Measurements from ENCODE around the gene KRT86. TPM values are rescaled to one million over a fixed set of nuclear protein-coding genes. Genes with fewer than 3 reads are reported as not detected.
A peak's percentile ranks its signal among the peaks of the same experiment; 100 is the strongest.
"Not testable (repeated sequence)": the region's sequence is repeated elsewhere in the genome, so short reads cannot be mapped to it uniquely, and the experiment has no call there.

Gene KRT86
- polyA plus RNA-seq, 2 donors, result 0.04 to 0.10 TPM

DNA sequence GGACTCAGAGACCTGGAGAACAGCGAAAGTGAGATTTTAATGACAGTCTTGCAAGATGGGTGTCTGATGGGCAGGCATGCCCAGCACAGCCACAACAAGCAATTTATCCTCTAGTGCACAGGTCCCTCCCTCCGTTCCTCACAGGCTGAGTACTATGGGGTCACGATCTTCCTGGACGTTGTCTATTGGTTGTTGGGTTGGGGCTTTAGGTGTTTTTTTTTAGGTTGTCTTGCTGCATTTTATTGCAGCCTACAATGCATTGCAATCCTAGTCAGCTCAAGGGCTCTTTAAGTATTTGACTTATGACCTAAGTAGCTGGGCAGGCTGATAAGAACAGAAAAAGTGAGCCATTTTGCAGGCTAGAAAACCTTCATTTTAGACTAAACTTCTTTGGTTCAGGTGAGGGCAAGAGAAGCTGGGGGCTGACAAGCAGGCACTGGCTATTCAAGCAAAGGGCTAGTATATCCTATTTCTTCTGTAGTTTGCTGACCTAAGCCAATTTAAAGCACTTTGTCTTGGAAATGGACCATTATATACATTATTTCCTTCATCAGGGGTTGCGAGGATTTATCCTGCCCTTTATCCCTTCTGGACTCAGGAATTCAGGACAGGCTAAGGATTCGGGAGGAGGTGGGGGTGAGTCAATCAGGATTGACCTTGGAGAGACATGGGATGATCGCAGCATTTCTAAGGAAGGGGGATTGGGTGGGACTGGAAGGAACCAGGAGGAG lies 35.4 kb upstream of the KRT86 start:
- Histone ChIP-seq H3K9me3 (ENCODE audit: control insufficient read depth in 2 of 2, insufficient read depth in 1 of 2, low read depth in 1 of 2, low read length in 1 of 2) (no peaks in the 10 kb centered on the region), H3K27me3 (ENCODE audit: control insufficient read depth in 1 of 2, insufficient read depth in 2 of 2, low read length in 2 of 2) (no peaks in the 10 kb centered on the region), H3K36me3 (ENCODE audit: control insufficient read depth in 2 of 2, insufficient read depth in 2 of 2, low read length in 1 of 2) (peaks cover 0 to 1% of the 10 kb centered on the region in 2 donors), H3K4me1 (ENCODE audit: control insufficient read depth in 2 of 2, insufficient read depth in 2 of 2, low read length in 1 of 2) (peaks cover 6 to 22% of the 10 kb centered on the region in 2 donors), H3K27ac (ENCODE audit: low read depth in 2 of 2, low read length in 1 of 2) (no peak overlapping the region), H3K4me3 (ENCODE audit: low read depth in 1 of 2, low read length in 2 of 2) (no peak overlapping the region)
- WGBS, 2 donors, result 90 to 92% methylated on average over 7 of the region's 7 CpGs

- no peak overlapping the region for H3K4me3 ChIP-seq (ENCODE audit: low read depth in 1 of 2, low read length in 2 of 2)
- H3K36me3 ChIP-seq (ENCODE audit: control insufficient read depth in 2 of 2, insufficient read depth in 2 of 2, low read length in 1 of 2), result peaks cover 0 to 1% of the 10 kb centered on the region in 2 donors
- WGBS, 2 donors, result 57 to 63% methylated on average over 2 of the region's 2 CpGs
- H3K4me1 ChIP-seq (ENCODE audit: control insufficient read depth in 2 of 2, insufficient read depth in 2 of 2, low read length in 1 of 2), result peaks cover 9 to 27% of the 10 kb centered on the region in 2 donors
- no peak overlapping the region for H3K27ac ChIP-seq (ENCODE audit: low read depth in 2 of 2, low read length in 1 of 2)
- no peaks in the 10 kb centered on the region for H3K9me3 ChIP-seq (ENCODE audit: control insufficient read depth in 2 of 2, insufficient read depth in 1 of 2, low read depth in 1 of 2, low read length in 1 of 2)
- no peaks in the 10 kb centered on the region for H3K27me3 ChIP-seq (ENCODE audit: control insufficient read depth in 1 of 2, insufficient read depth in 2 of 2, low read length in 2 of 2)
Observed at GRCh38 chr12:52239767-52240166, 34.7 kb upstream of the KRT86 start.

GRCh38 chr12:52240247-52240646 lies 34.2 kb upstream of the KRT86 start:
- not testable (repeated sequence) for H3K36me3 ChIP-seq (ENCODE audit: control insufficient read depth in 2 of 2, insufficient read depth in 2 of 2, low read length in 1 of 2); H3K4me3 ChIP-seq (ENCODE audit: low read depth in 1 of 2, low read length in 2 of 2); H3K27ac ChIP-seq (ENCODE audit: low read depth in 2 of 2, low read length in 1 of 2); H3K27me3 ChIP-seq (ENCODE audit: control insufficient read depth in 1 of 2, insufficient read depth in 2 of 2, low read length in 2 of 2); H3K9me3 ChIP-seq (ENCODE audit: control insufficient read depth in 2 of 2, insufficient read depth in 1 of 2, low read depth in 1 of 2, low read length in 1 of 2)
- peaks cover 9 to 30% of the 10 kb centered on the region in 2 donors for H3K4me1 ChIP-seq (ENCODE audit: control insufficient read depth in 2 of 2, insufficient read depth in 2 of 2, low read length in 1 of 2)
- 71 to 78% methylated on average over 6 of the region's 6 CpGs for WGBS, 2 donors

DNA sequence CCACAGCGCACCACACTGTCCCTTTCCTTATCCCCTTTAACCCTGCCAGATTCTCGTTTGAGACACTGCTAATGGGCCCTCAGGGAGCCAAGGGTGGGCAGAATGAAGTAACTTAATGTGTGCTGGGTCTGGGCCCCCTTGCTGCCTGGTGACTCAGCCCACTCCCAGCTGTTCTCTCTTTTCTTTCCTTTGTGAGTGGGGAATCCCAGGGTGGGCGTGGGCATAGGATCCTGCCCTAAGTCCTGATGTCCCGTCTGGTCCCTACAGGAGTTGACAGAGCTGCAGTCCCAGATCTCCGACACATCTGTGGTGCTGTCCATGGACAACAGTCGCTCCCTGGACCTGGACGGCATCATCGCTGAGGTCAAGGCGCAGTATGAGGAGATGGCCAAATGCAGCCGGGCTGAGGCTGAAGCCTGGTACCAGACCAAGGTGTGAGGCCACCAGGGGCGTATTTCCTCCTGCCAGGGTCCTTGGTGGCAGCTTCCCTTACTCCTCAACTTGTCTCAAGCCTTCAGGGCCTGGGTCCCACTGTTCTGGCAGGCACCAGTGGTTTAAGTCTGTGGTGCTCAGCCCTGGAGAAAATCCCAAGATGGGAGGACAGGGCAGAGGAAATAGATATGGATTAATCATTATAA lies 33.1 kb upstream of the KRT86 start:
- peaks cover 9 to 35% of the 10 kb centered on the region in 2 donors for H3K4me1 ChIP-seq (ENCODE audit: control insufficient read depth in 2 of 2, insufficient read depth in 2 of 2, low read length in 1 of 2)
- H3K27ac ChIP-seq (ENCODE audit: low read depth in 2 of 2, low read length in 1 of 2), result no peak overlapping the region
- 78 to 84% methylated on average over 11 of the region's 11 CpGs for WGBS, 2 donors

GRCh38 chr12:52242442-52243258 lies 31.8 kb upstream of the KRT86 start:
- H3K36me3 ChIP-seq (ENCODE audit: control insufficient read depth in 2 of 2, insufficient read depth in 2 of 2, low read length in 1 of 2), result peaks cover 0 to 4% of the 10 kb centered on the region in 2 donors
- H3K27me3 ChIP-seq (ENCODE audit: control insufficient read depth in 1 of 2, insufficient read depth in 2 of 2, low read length in 2 of 2), result no peaks in the 10 kb centered on the region
- no peak overlapping the region for H3K4me3 ChIP-seq (ENCODE audit: low read depth in 1 of 2, low read length in 2 of 2)
- peaks cover 11 to 37% of the 10 kb centered on the region in 2 donors for H3K4me1 ChIP-seq (ENCODE audit: control insufficient read depth in 2 of 2, insufficient read depth in 2 of 2, low read length in 1 of 2)
- WGBS, 2 donors, result 93 to 97% methylated on average over 11 of the region's 11 CpGs
- H3K27ac ChIP-seq (ENCODE audit: low read depth in 2 of 2, low read length in 1 of 2), result peak overlapping the region; percentile 11 to 16
- no peaks in the 10 kb centered on the region for H3K9me3 ChIP-seq (ENCODE audit: control insufficient read depth in 2 of 2, insufficient read depth in 1 of 2, low read depth in 1 of 2, low read length in 1 of 2)

More for the DNA sequence above, 33.1 kb upstream of the KRT86 start:
- H3K27me3 ChIP-seq (ENCODE audit: control insufficient read depth in 1 of 2, insufficient read depth in 2 of 2, low read length in 2 of 2), result no peaks in the 10 kb centered on the region
- H3K36me3 ChIP-seq (ENCODE audit: control insufficient read depth in 2 of 2, insufficient read depth in 2 of 2, low read length in 1 of 2), result peaks cover 0 to 4% of the 10 kb centered on the region in 2 donors
- no peak overlapping the region for H3K4me3 ChIP-seq (ENCODE audit: low read depth in 1 of 2, low read length in 2 of 2)
- H3K9me3 ChIP-seq (ENCODE audit: control insufficient read depth in 2 of 2, insufficient read depth in 1 of 2, low read depth in 1 of 2, low read length in 1 of 2), result no peaks in the 10 kb centered on the region

DNA sequence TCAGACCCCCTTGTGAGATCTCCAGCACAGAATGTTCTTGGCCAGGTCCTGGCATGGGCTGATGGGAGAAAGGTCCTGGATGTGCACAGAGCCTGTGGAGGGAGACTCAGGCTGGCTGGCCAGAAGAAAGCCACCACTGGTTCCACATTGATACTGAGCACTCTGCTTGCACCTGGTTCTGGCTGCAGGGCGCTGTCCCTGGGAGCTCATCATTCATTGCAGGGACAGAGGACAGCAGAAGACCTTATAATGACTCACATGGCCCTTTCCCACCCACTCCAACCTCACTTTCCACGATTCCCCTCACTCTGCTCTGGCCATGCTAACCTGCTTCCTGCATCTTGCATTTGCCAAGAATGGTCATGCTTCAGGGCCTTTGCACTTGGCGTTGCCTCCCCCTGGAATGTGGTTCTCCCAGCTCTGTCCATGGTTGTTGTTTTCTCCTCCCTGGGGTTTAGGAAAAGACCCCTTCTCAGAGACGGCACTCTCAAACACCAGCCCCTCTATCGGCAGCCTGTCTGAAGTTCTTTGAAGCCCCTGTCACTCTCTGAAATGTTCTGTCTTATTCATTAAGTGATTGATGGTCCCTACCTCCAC lies 31.1 kb upstream of the KRT86 start:
- Histone ChIP-seq H3K9me3 (ENCODE audit: control insufficient read depth in 2 of 2, insufficient read depth in 1 of 2, low read depth in 1 of 2, low read length in 1 of 2) (no peaks in the 10 kb centered on the region), H3K4me3 (ENCODE audit: low read depth in 1 of 2, low read length in 2 of 2) (no peak overlapping the region), H3K36me3 (ENCODE audit: control insufficient read depth in 2 of 2, insufficient read depth in 2 of 2, low read length in 1 of 2) (peaks cover 0 to 4% of the 10 kb centered on the region in 2 donors), H3K4me1 (ENCODE audit: control insufficient read depth in 2 of 2, insufficient read depth in 2 of 2, low read length in 1 of 2) (peaks cover 11 to 37% of the 10 kb centered on the region in 2 donors), H3K27ac (ENCODE audit: low read depth in 2 of 2, low read length in 1 of 2) (peak overlapping the region; percentile 77 to 81), H3K27me3 (ENCODE audit: control insufficient read depth in 1 of 2, insufficient read depth in 2 of 2, low read length in 2 of 2) (no peaks in the 10 kb centered on the region)
- WGBS, 2 donors, result 43 to 48% methylated on average over 5 of the region's 5 CpGs

- no peak overlapping the region for H3K4me3 ChIP-seq (ENCODE audit: low read depth in 1 of 2, low read length in 2 of 2)
- H3K36me3 ChIP-seq (ENCODE audit: control insufficient read depth in 2 of 2, insufficient read depth in 2 of 2, low read length in 1 of 2), result peaks cover 0 to 7% of the 10 kb centered on the region in 2 donors
- H3K9me3 ChIP-seq (ENCODE audit: control insufficient read depth in 2 of 2, insufficient read depth in 1 of 2, low read depth in 1 of 2, low read length in 1 of 2), result no peaks in the 10 kb centered on the region
- peaks cover 11 to 42% of the 10 kb centered on the region in 2 donors for H3K4me1 ChIP-seq (ENCODE audit: control insufficient read depth in 2 of 2, insufficient read depth in 2 of 2, low read length in 1 of 2)
- no peaks in the 10 kb centered on the region for H3K27me3 ChIP-seq (ENCODE audit: control insufficient read depth in 1 of 2, insufficient read depth in 2 of 2, low read length in 2 of 2)
- peak overlapping the region; percentile 77 to 82 for H3K27ac ChIP-seq (ENCODE audit: low read depth in 2 of 2, low read length in 1 of 2)
- WGBS, 2 donors, result 22 to 23% methylated on average over 11 to 12 of the region's 12 CpGs
Observed at GRCh38 chr12:52243856-52244614, 30.4 kb upstream of the KRT86 start.

DNA sequence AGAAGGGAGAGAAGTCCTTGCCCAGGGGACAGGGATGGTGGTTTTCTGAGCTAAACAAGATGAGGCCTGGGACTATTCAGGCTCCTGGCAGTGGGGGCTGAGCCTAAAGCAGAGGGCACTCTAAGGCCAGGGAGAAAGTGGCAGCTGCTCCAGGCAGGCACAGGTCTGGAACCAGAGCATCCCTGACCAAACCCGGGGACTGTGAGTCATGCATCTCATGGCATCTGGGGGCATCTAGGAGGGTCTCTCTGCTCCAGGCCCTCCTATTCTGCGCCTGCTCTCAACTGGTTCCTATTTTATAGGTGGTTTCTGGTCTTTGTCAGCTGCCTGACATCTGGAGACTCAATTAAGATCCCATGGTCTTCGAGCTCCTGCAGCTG lies 29.8 kb upstream of the KRT86 start:
- peak overlapping the region; percentile 58 to 82 for H3K27ac ChIP-seq (ENCODE audit: low read depth in 2 of 2, low read length in 1 of 2)
- 75 to 89% methylated on average over 2 to 3 of the region's 3 CpGs for WGBS, 2 donors
- H3K9me3 ChIP-seq (ENCODE audit: control insufficient read depth in 2 of 2, insufficient read depth in 1 of 2, low read depth in 1 of 2, low read length in 1 of 2), result no peaks in the 10 kb centered on the region
- H3K36me3 ChIP-seq (ENCODE audit: control insufficient read depth in 2 of 2, insufficient read depth in 2 of 2, low read length in 1 of 2), result peaks cover 0 to 7% of the 10 kb centered on the region in 2 donors
- H3K4me3 ChIP-seq (ENCODE audit: low read depth in 1 of 2, low read length in 2 of 2), result no peak overlapping the region
- H3K4me1 ChIP-seq (ENCODE audit: control insufficient read depth in 2 of 2, insufficient read depth in 2 of 2, low read length in 1 of 2), result peaks cover 11 to 42% of the 10 kb centered on the region in 2 donors
- H3K27me3 ChIP-seq (ENCODE audit: control insufficient read depth in 1 of 2, insufficient read depth in 2 of 2, low read length in 2 of 2), result no peaks in the 10 kb centered on the region

All from esophagus (tissue), 2 donors.